Stomach (tissue), 9 donors: ENCODE measurements around the gene RIMS3. TPM values are rescaled to one million over a fixed set of nuclear protein-coding genes. Genes with fewer than 3 reads are reported as not detected.

Experiments
- DNase-seq, 2 donors: peaks; one replicate each; pipeline versions ENCODE4 v3.0.0 to v3.0.0-alpha.2; 2013 to 2019
- H3K27ac ChIP-seq, 5 donors: fragments of 200-600 bp in 4 of 5; sonication (generic) in 4 of 5; one replicate each; pipeline ENCODE4 v1.5.1; 2013 to 2019; ENCODE audit warnings: mild to moderate bottlenecking in 1 of 5, moderate library complexity in 1 of 5
- H3K27me3 ChIP-seq, 3 donors: fragments of 200-600 bp; sonication (generic); one replicate each; pipeline ENCODE4 v1.5.1; 2017 to 2019; ENCODE audit warnings: mixed run types in 1 of 3
- H3K36me3 ChIP-seq, 4 donors: fragments of 200-600 bp; sonication (generic); 1 replicate in 3 of 4; 2 replicates in 1 of 4; pipeline ENCODE4 v1.5.1; 2016 to 2019
- H3K4me1 ChIP-seq, 4 donors: fragments of 200-600 bp; sonication (generic); one replicate each; pipeline ENCODE4 v1.5.1; 2016 to 2019
- H3K4me3 ChIP-seq, 4 donors: fragments of 200-600 bp; sonication (generic) in 3 of 4; one replicate each; pipeline ENCODE4 v1.5.1; 2016 to 2019; ENCODE audit warnings: mild to moderate bottlenecking in 1 of 4
- H3K9me3 ChIP-seq, 4 donors: fragments of 200-600 bp; sonication (generic); one replicate each; pipeline ENCODE4 v1.5.1; 2016 to 2019
- CTCF ChIP-seq, 7 experiments: fragments of 450-650 bp in 4 of 7; fragments of 200-600 bp in 3 of 7; sonication (generic) in 3 of 7; IDR thresholded peaks; one replicate each; pipeline ENCODE4 v1.5.1; 2016 to 2019; ENCODE audit warnings: antibody characterized with exemption in 7 of 7, control low read depth in 2 of 7, mild to moderate bottlenecking in 1 of 7
- EP300 ChIP-seq: sonication (generic); formaldehyde crosslinking; IDR thresholded peaks from one replicate; pipeline ENCODE4 v1.6.1; 2017; ENCODE audit warnings: antibody characterized with exemption
- POLR2A ChIP-seq, 4 donors: fragments of 450-650 bp; IDR thresholded peaks; one replicate each; pipeline ENCODE4 v1.6.1; 2016; ENCODE audit warnings: antibody characterized with exemption in 4 of 4, control low read depth in 2 of 4, mild to moderate bottlenecking in 1 of 4, moderate library complexity in 1 of 4
- POLR2AphosphoS5 ChIP-seq, 3 donors: sonication (generic); formaldehyde crosslinking; IDR thresholded peaks; one replicate each; pipeline ENCODE4 v1.6.1; 2016; ENCODE audit warnings: antibody characterized with exemption in 3 of 3
- whole genome bisulfite sequencing, 5 donors: extraction: QIAGEN DNeasy Blood & Tissue Kit in 3 of 5; methylation state at CpG; one replicate each; pipeline versions ENCODE4 v1.1.5 to v1.1.7; 2013 to 2018; 5-methylcytosine and 5-hydroxymethylcytosine counted together
- intact Hi-C: fragments of 100-400 bp; cut with DNase I; formaldehyde crosslinking; loops from one replicate; pipeline ENCODE4 v1.15.1; 2023; ENCODE audit warnings: low total_unique reads
- polyA plus RNA-seq, 3 donors: library from polyadenylated mRNA; stranded (reverse); fragments of 200-250 nt; gene quantifications; one replicate each; pipeline ENCODE4 v1.2.3, GENCODE V29; 2013
- total RNA-seq, 5 donors: library from RNA; depleted of rRNA; stranded (reverse); fragments of >200 nt; gene quantifications; one replicate each; pipeline versions ENCODE4 v1.1.0 to v1.2.3, GENCODE V29; 2014 to 2016
- donor health status: healthy with polysubstance abuse.
- donor health status: Bipolar disorder and iron deficiency.
- donor health status: healthy.

Gene RIMS3
- total and polyA plus RNA-seq, 8 donors, result 0.45 to 4.7 (median 2.5) TPM

- WGBS, 5 donors, result 90 to 98% (median 95%) methylated on average over 7 of the region's 7 CpGs
- H3K27me3 ChIP-seq, result no peaks in the 10 kb centered on the region
- H3K36me3 ChIP-seq, result peaks cover 0 to 19% (median 13%) of the 10 kb centered on the region in 4 donors
- H3K27ac ChIP-seq, result no peak overlapping the region
- peaks cover 0 to 26% (median 11%) of the 10 kb centered on the region in 4 donors for H3K4me1 ChIP-seq
- no peak for TF ChIP-seq POLR2A (IDR thresholded peaks at IDR 0.05)
- TF ChIP-seq CTCF (IDR thresholded peaks at IDR 0.05), result no peak
- TF ChIP-seq EP300, result no peak
- no peak for TF ChIP-seq POLR2AphosphoS5 (IDR thresholded peaks at IDR 0.05)
- intact Hi-C loops, result no loop called here
- H3K9me3 ChIP-seq, result no peaks in the 10 kb centered on the region
- no peak overlapping the region for H3K4me3 ChIP-seq
- DNase-seq, result no peak
Observed at GRCh38 chr1:40687059-40687458, 21.6 kb upstream of the RIMS3 start.

GRCh38 chr1:40684669-40685068, 19.2 kb upstream of the RIMS3 start:
- no peaks in the 10 kb centered on the region for H3K9me3 ChIP-seq
- TF ChIP-seq CTCF (IDR thresholded peaks at IDR 0.05) (no peak), POLR2AphosphoS5 (IDR thresholded peaks at IDR 0.05) (no peak), POLR2A (IDR thresholded peaks at IDR 0.05) (no peak), EP300 (no peak)
- no peaks in the 10 kb centered on the region for H3K27me3 ChIP-seq
- 90 to 97% (median 92%) methylated on average over 3 of the region's 3 CpGs for WGBS, 5 donors
- intact Hi-C loops, result no loop called here
- peaks cover 0 to 9% (median 3%) of the 10 kb centered on the region in 4 donors for H3K4me1 ChIP-seq
- H3K36me3 ChIP-seq, result peaks cover 0 to 19% (median 13%) of the 10 kb centered on the region in 4 donors
- DNase-seq, result no peak
- H3K4me3 ChIP-seq, result no peak overlapping the region
- no peak overlapping the region for H3K27ac ChIP-seq

- Histone ChIP-seq H3K27ac (no peak overlapping the region), H3K4me3 (no peak overlapping the region), H3K4me1 (peaks cover 0 to 10% (median 3%) of the 10 kb centered on the region in 4 donors), H3K27me3 (no peaks in the 10 kb centered on the region), H3K9me3 (no peaks in the 10 kb centered on the region), H3K36me3 (no peaks in the 10 kb centered on the region)
- no peak for TF ChIP-seq CTCF (IDR thresholded peaks at IDR 0.05)
- intact Hi-C loops, result no loop called here
- WGBS, 5 donors, result 89 to 97% (median 95%) methylated on average over 2 of the region's 2 CpGs
- no peak for DNase-seq
Observed at GRCh38 chr1:40679165-40679953, 13.9 kb upstream of the RIMS3 start.

- WGBS, 5 donors, result 28 to 36% (median 31%) methylated on average over 1 of the region's 1 CpG
- intact Hi-C loops, result no loop called here
Observed at GRCh38 chr1:40676501-40676900, 11.0 kb upstream of the RIMS3 start.

More at GRCh38 chr1:40676501-40676900, 11.0 kb upstream of the RIMS3 start:
- Histone ChIP-seq H3K27ac (no peak overlapping the region), H3K27me3 (no peaks in the 10 kb centered on the region), H3K4me3 (no peak overlapping the region), H3K9me3 (no peaks in the 10 kb centered on the region), H3K4me1 (peaks cover 0 to 10% (median 3%) of the 10 kb centered on the region in 4 donors), H3K36me3 (no peaks in the 10 kb centered on the region)
- peak in 1 of 2 donors; percentile 32 for DNase-seq
- TF ChIP-seq POLR2A (IDR thresholded peaks at IDR 0.05) (no peak), POLR2AphosphoS5 (IDR thresholded peaks at IDR 0.05) (no peak), CTCF (IDR thresholded peaks at IDR 0.05) (no peak), EP300 (no peak)
